ENCODE measurements around the gene MB21D2.

Gene MB21D2

GRCh38 chr3:192890347-192891335 is 27.0 kb downstream of the MB21D2 start:
- DNase-seq (ENCODE audit: low read depth), result no peak

GRCh38 chr3:192889679-192890078 is 28.0 kb downstream of the MB21D2 start:
- DNase-seq (ENCODE audit: low read depth), result no peak

- no peak for DNase-seq (ENCODE audit: low read depth)
Observed at GRCh38 chr3:192888190-192888589, 29.5 kb downstream of the MB21D2 start.

GRCh38 chr3:192887701-192888100 is 30.0 kb downstream of the MB21D2 start:
- no peak for DNase-seq (ENCODE audit: low read depth)

GRCh38 chr3:192887047-192887446 is 30.6 kb downstream of the MB21D2 start:
- no peak for DNase-seq (ENCODE audit: low read depth)

GRCh38 chr3:192884777-192885773 is 32.6 kb downstream of the MB21D2 start:
- no peak for DNase-seq (ENCODE audit: low read depth)

- DNase-seq (ENCODE audit: low read depth), result no peak
Observed at GRCh38 chr3:192883512-192883911, 34.1 kb downstream of the MB21D2 start.

- no peak for DNase-seq (ENCODE audit: low read depth)
Observed at GRCh38 chr3:192881159-192881786, 36.4 kb downstream of the MB21D2 start.

- DNase-seq (ENCODE audit: low read depth), result no peak
Observed at GRCh38 chr3:192880313-192880712, 37.3 kb downstream of the MB21D2 start.

- no peak for DNase-seq (ENCODE audit: low read depth)
Observed at GRCh38 chr3:192879346-192880031, 38.2 kb downstream of the MB21D2 start.

- DNase-seq (ENCODE audit: low read depth), result no peak
Observed at GRCh38 chr3:192875971-192876565, 41.6 kb downstream of the MB21D2 start.

GRCh38 chr3:192870822-192871221 is 46.8 kb downstream of the MB21D2 start:
- no peak for DNase-seq (ENCODE audit: low read depth)

GRCh38 chr3:192869131-192870031 is 48.3 kb downstream of the MB21D2 start:
- peak; percentile 57 for DNase-seq (ENCODE audit: low read depth)

GRCh38 chr3:192867645-192868044 is 50.0 kb downstream of the MB21D2 start:
- DNase-seq (ENCODE audit: low read depth), result no peak

GRCh38 chr3:192866804-192867203 is 50.9 kb downstream of the MB21D2 start:
- no peak for DNase-seq (ENCODE audit: low read depth)

- DNase-seq (ENCODE audit: low read depth), result no peak
Observed at GRCh38 chr3:192864941-192865340, 52.7 kb downstream of the MB21D2 start.

GRCh38 chr3:192863091-192863420 is 54.6 kb downstream of the MB21D2 start:
- no peak for DNase-seq (ENCODE audit: low read depth)

- no peak for DNase-seq (ENCODE audit: low read depth)
Observed at GRCh38 chr3:192862408-192863090, 55.1 kb downstream of the MB21D2 start.

GRCh38 chr3:192861972-192862371 is 55.7 kb downstream of the MB21D2 start:
- no peak for DNase-seq (ENCODE audit: low read depth)

All from stromal cell of bone marrow (primary cell).